ENCODE data around the gene MEX3B.

The MEX3B gene

DNA sequence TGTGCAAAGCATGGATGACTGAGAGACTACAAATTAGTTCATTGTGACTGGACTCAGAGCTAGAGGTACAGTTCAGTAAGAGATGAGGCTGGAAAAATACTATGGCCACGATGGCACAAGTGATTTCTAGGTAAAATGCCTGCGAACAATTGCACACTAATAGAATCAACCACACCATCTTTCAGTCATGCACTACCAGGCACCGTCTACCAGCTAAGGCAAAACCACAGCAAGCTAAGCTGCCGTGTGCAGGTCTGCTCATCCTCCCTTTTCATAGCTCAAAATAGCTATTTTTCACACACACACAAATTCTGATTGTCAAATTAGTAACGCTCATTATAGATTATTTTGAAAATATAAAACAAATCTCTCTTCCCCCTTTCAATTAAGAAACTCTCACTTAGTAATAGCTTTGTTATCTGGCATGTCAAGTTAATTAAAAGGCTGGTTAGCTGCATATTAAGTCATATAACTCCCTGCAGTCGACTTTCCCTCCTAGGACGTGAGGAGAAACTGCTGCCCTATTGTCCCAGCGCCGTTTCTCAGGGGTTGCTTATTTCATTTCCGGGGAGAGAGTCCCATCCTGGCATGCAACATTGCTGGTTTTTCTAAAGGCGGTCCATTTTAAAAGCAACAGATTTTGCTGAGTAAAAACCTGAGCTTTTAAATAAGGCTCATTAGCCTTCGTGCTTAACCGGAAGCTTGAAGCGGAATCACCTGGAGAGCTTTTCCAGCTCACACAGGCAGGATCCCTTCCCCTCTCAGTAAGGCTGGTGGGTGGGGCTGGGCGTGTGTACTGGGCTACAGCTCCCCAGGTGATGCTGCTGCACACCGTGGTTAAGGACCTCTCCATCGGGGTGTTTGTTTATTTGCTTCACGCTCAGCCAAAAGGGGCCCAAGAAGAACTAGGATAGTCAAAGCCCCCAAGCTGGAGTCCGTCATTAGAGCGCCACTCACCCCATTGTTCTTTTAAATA lies 16.9 kb upstream of the MEX3B start:
- ATAC-seq (ENCODE audit: low read depth) = 0 out of 3 replicates have a peak, but pooled peaks have one; percentile 35
- H3K36me3 ChIP-seq (ENCODE audit: low read depth) = no peaks in the 10 kb centered on the region
- TF ChIP-seq, protein P1, sequence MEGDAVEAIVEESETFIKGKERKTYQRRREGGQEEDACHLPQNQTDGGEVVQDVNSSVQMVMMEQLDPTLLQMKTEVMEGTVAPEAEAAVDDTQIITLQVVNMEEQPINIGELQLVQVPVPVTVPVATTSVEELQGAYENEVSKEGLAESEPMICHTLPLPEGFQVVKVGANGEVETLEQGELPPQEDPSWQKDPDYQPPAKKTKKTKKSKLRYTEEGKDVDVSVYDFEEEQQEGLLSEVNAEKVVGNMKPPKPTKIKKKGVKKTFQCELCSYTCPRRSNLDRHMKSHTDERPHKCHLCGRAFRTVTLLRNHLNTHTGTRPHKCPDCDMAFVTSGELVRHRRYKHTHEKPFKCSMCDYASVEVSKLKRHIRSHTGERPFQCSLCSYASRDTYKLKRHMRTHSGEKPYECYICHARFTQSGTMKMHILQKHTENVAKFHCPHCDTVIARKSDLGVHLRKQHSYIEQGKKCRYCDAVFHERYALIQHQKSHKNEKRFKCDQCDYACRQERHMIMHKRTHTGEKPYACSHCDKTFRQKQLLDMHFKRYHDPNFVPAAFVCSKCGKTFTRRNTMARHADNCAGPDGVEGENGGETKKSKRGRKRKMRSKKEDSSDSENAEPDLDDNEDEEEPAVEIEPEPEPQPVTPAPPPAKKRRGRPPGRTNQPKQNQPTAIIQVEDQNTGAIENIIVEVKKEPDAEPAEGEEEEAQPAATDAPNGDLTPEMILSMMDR (IDR thresholded peaks at IDR 0.05; ENCODE audit: poor library complexity, severe bottlenecking) = no peak
- no peaks in the 10 kb centered on the region for H3K9me3 ChIP-seq (ENCODE audit: severe bottlenecking)
- no peak overlapping the region for H3K27ac ChIP-seq (ENCODE audit: poor library complexity, severe bottlenecking)
- no peak overlapping the region for H3K4me3 ChIP-seq (ENCODE audit: severe bottlenecking)
- H3K27me3 ChIP-seq (ENCODE audit: insufficient read depth, poor library complexity, severe bottlenecking) = peaks cover 26% of the 10 kb centered on the region
- no peak for DNase-seq (ENCODE audit: low spot score)
- H3K4me1 ChIP-seq (ENCODE audit: insufficient read depth, poor library complexity, severe bottlenecking) = no peaks in the 10 kb centered on the region

DNA sequence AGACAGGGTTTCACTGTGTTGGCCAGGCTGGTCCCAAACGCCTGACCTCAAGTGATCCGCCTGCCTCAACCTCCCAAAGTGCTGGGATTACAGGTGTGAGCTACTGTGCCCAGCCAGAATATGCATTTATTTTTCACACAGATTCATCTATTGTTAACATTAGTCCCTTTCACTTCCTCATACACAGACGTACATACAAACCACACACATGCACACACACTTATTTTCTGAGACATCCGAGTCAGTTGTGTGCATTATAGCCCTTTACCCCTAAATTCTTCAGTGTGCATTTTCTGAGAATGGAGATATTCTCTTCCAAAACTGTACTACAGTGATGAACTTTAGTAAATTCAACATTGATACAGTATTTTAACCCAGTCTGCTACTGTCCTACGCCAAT lies 15.0 kb upstream of the MEX3B start:
- TF ChIP-seq, protein P1 (IDR thresholded peaks at IDR 0.05; ENCODE audit: poor library complexity, severe bottlenecking) = no peak
- Histone ChIP-seq H3K4me1 (ENCODE audit: insufficient read depth, poor library complexity, severe bottlenecking) (no peaks in the 10 kb centered on the region), H3K4me3 (ENCODE audit: severe bottlenecking) (no peak overlapping the region), H3K36me3 (ENCODE audit: low read depth) (no peaks in the 10 kb centered on the region), H3K27me3 (ENCODE audit: insufficient read depth, poor library complexity, severe bottlenecking) (peaks cover 43% of the 10 kb centered on the region), H3K9me3 (ENCODE audit: severe bottlenecking) (no peaks in the 10 kb centered on the region), H3K27ac (ENCODE audit: poor library complexity, severe bottlenecking) (no peak overlapping the region)
- DNase-seq (ENCODE audit: low spot score) (no peak), ATAC-seq (ENCODE audit: low read depth) (no peak)

DNA sequence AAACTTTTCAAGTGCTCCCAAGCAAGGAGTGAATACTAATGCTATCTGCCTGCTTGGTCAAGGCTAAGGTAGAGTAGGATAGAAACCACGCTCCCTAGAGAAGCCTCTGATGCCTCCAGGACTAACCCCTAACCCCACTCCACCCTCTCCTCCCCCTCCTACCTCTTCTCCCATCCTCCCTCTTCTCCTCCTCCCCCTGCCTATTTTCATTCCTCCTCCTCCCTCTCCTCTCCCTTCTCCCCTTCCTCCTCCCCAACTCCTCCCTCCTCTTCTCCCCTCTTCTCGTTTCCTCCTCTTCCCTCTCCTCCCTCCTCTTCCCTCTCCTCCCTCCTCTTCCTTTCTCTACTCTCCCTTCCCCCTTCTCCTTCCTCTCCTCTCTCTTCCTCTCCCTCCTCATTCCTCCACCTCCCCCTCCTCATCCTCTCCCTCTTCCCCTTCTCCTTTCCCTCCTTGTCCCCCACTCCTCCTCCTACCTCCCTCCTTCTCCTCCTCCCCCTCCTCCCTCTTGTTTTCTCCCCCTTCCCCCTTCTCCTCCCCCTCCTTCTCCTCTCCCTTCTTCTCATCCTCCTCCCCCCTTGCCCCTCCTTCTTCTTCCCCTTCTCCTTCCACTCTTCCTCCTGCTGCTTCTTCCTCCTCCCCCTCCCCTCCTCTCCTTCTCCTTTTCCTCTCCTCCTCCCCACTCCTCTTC lies 12.8 kb upstream of the MEX3B start:
- ATAC-seq (ENCODE audit: low read depth) = peak; percentile 32

DNA sequence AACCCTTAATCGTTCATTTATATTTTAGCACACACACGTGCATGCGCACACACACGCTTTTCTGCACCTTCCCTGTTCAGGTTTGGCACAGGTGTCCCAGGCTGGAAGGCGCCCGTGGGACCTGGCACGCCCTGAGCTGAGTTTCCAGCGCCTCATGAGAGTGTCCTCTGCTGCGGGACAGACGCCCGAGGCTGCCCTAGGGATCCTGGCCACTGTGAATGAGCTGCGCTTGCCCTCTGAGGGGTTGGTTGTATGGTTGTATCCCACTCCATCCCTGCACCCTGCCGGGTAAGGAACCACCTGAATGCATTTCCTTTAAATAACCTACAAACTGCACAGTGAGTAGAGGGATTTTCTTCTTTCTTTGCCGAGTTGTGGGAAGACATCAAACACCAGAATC lies 12.2 kb upstream of the MEX3B start:
- DNase-seq (ENCODE audit: low spot score) = no peak
- H3K4me3 ChIP-seq (ENCODE audit: severe bottlenecking) = no peak overlapping the region
- no peaks in the 10 kb centered on the region for H3K4me1 ChIP-seq (ENCODE audit: insufficient read depth, poor library complexity, severe bottlenecking)
- peak; percentile 52 for ATAC-seq (ENCODE audit: low read depth)
- H3K27me3 ChIP-seq (ENCODE audit: insufficient read depth, poor library complexity, severe bottlenecking) = peaks cover 49% of the 10 kb centered on the region
- H3K27ac ChIP-seq (ENCODE audit: poor library complexity, severe bottlenecking) = no peak overlapping the region
- TF ChIP-seq, protein P1 (IDR thresholded peaks at IDR 0.05; ENCODE audit: poor library complexity, severe bottlenecking) = no peak
- H3K36me3 ChIP-seq (ENCODE audit: low read depth) = no peaks in the 10 kb centered on the region
- no peaks in the 10 kb centered on the region for H3K9me3 ChIP-seq (ENCODE audit: severe bottlenecking)

More for the DNA sequence above, 12.8 kb upstream of the MEX3B start:
- TF ChIP-seq, protein P1 (IDR thresholded peaks at IDR 0.05; ENCODE audit: poor library complexity, severe bottlenecking) = no peak
- DNase-seq (ENCODE audit: low spot score) = peak; percentile 11
- Histone ChIP-seq H3K27me3 (ENCODE audit: insufficient read depth, poor library complexity, severe bottlenecking) (peaks cover 43% of the 10 kb centered on the region), H3K4me3 (ENCODE audit: severe bottlenecking) (no peak overlapping the region), H3K36me3 (ENCODE audit: low read depth) (no peaks in the 10 kb centered on the region), H3K9me3 (ENCODE audit: severe bottlenecking) (no peaks in the 10 kb centered on the region), H3K4me1 (ENCODE audit: insufficient read depth, poor library complexity, severe bottlenecking) (no peaks in the 10 kb centered on the region), H3K27ac (ENCODE audit: poor library complexity, severe bottlenecking) (no peak overlapping the region)

Data from RWPE2 (cell line).